SK-N-DZ (cell line): ENCODE results near the gene EMX1.

Source experiments
- DNase-seq: peaks from one replicate; pipeline ENCODE4 v3.0.0-alpha.2; 2015; ENCODE audit warnings: low spot score

The EMX1 gene

GRCh38 chr2:72924353-72925240 lies 7.3 kb downstream of the EMX1 start:
- DNase-seq: no peak

GRCh38 chr2:72925328-72925943 lies 8.1 kb downstream of the EMX1 start:
- no peak for DNase-seq

GRCh38 chr2:72926368-72926767 lies 9.0 kb downstream of the EMX1 start:
- DNase-seq: no peak

- no peak for DNase-seq
Measured at GRCh38 chr2:72926811-72927465, 9.6 kb downstream of the EMX1 start.

- no peak for DNase-seq
Measured at GRCh38 chr2:72927619-72928550, 10.6 kb downstream of the EMX1 start.

- DNase-seq: no peak
Measured at GRCh38 chr2:72929010-72929409, 11.7 kb downstream of the EMX1 start.

- no peak for DNase-seq
Measured at GRCh38 chr2:72931280-72931910, 14.1 kb downstream of the EMX1 start.

- DNase-seq: no peak
Measured at GRCh38 chr2:72932045-72932740, 14.9 kb downstream of the EMX1 start.

- DNase-seq: no peak
Measured at GRCh38 chr2:72932805-72933204, 15.5 kb downstream of the EMX1 start.

- DNase-seq: no peak
Measured at GRCh38 chr2:72933207-72933606, 15.9 kb downstream of the EMX1 start.

- DNase-seq: no peak
Measured at GRCh38 chr2:72933646-72934151, 16.4 kb downstream of the EMX1 start.

GRCh38 chr2:72934683-72935610 lies 17.6 kb downstream of the EMX1 start:
- peak; percentile 43 for DNase-seq

GRCh38 chr2:72935611-72935957 lies 18.3 kb downstream of the EMX1 start:
- no peak for DNase-seq

- no peak for DNase-seq
Measured at GRCh38 chr2:72936660-72937355, 19.5 kb downstream of the EMX1 start.

- DNase-seq: peak; percentile 48
Measured at GRCh38 chr2:72937356-72937669, 20.0 kb downstream of the EMX1 start.

- DNase-seq: no peak
Measured at GRCh38 chr2:72938455-72938854, 21.1 kb downstream of the EMX1 start.

GRCh38 chr2:72940361-72940760 lies 23.0 kb downstream of the EMX1 start:
- DNase-seq: no peak

- peak; percentile 36 for DNase-seq
Measured at GRCh38 chr2:72940786-72941185, 23.5 kb downstream of the EMX1 start.

- no peak for DNase-seq
Measured at GRCh38 chr2:72942293-72942692, 25.0 kb downstream of the EMX1 start.
